ENCODE data around the gene SCAF8.
"Not testable (repeated sequence)": the region's sequence is repeated elsewhere in the genome, so short reads cannot be mapped to it uniquely, and the experiment has no call there.

The SCAF8 gene

GRCh38 chr6:154773610-154774089 lies 40.4 kb downstream of the SCAF8 start:
- in situ Hi-C loops (cut with HindIII; ENCODE audit: low sequenced_read_pairs) = no loop called here

GRCh38 chr6:154779157-154779556 lies 45.9 kb downstream of the SCAF8 start:
- in situ Hi-C loops (cut with HindIII; ENCODE audit: low sequenced_read_pairs) = not testable (repeated sequence)

GRCh38 chr6:154782193-154782592 lies 49.0 kb downstream of the SCAF8 start:
- in situ Hi-C loops (cut with HindIII; ENCODE audit: low sequenced_read_pairs) = no loop called here

GRCh38 chr6:154783229-154783628 lies 50.0 kb downstream of the SCAF8 start:
- in situ Hi-C loops (cut with HindIII; ENCODE audit: low sequenced_read_pairs) = no loop called here

- in situ Hi-C loops (cut with HindIII; ENCODE audit: low sequenced_read_pairs) = no loop called here
These were observed 51.9 kb downstream of the SCAF8 start for GRCh38 chr6:154785075-154785474.

GRCh38 chr6:154786144-154786868 lies 53.1 kb downstream of the SCAF8 start:
- in situ Hi-C loops (cut with HindIII; ENCODE audit: low sequenced_read_pairs) = no loop called here

- in situ Hi-C loops (cut with HindIII; ENCODE audit: low sequenced_read_pairs) = no loop called here
These were observed 58.5 kb downstream of the SCAF8 start for GRCh38 chr6:154791556-154792317.

GRCh38 chr6:154792325-154792724 lies 59.1 kb downstream of the SCAF8 start:
- in situ Hi-C loops (cut with HindIII; ENCODE audit: low sequenced_read_pairs) = no loop called here

- in situ Hi-C loops (cut with HindIII; ENCODE audit: low sequenced_read_pairs) = no loop called here
These were observed 59.5 kb downstream of the SCAF8 start for GRCh38 chr6:154792761-154793160.

- in situ Hi-C loops (cut with HindIII; ENCODE audit: low sequenced_read_pairs) = loop anchor here (5.0 kb wide), 1 partner anchor 36 kb away; no protein-coding TSS in a partner anchor
These were observed 63.3 kb downstream of the SCAF8 start for GRCh38 chr6:154796484-154796883.

- in situ Hi-C loops (cut with HindIII; ENCODE audit: low sequenced_read_pairs) = loop anchor here (5.0 kb wide), 1 partner anchor 34 kb away; no protein-coding TSS in a partner anchor
These were observed 64.6 kb downstream of the SCAF8 start for GRCh38 chr6:154797857-154798256.

GRCh38 chr6:154800338-154800737 lies 67.1 kb downstream of the SCAF8 start:
- in situ Hi-C loops (cut with HindIII; ENCODE audit: low sequenced_read_pairs) = no loop called here

- in situ Hi-C loops (cut with HindIII; ENCODE audit: low sequenced_read_pairs) = no loop called here
These were observed 72.2 kb downstream of the SCAF8 start for GRCh38 chr6:154805288-154805911.

- in situ Hi-C loops (cut with HindIII; ENCODE audit: low sequenced_read_pairs) = no loop called here
These were observed 73.6 kb downstream of the SCAF8 start for GRCh38 chr6:154806804-154807203.

- in situ Hi-C loops (cut with HindIII; ENCODE audit: low sequenced_read_pairs) = not testable (repeated sequence)
These were observed 78.4 kb downstream of the SCAF8 start for GRCh38 chr6:154811663-154812062.

- in situ Hi-C loops (cut with HindIII; ENCODE audit: low sequenced_read_pairs) = no loop called here
These were observed 80.8 kb downstream of the SCAF8 start for GRCh38 chr6:154814063-154814462.

GRCh38 chr6:154815938-154816820 lies 83.0 kb downstream of the SCAF8 start:
- in situ Hi-C loops (cut with HindIII; ENCODE audit: low sequenced_read_pairs) = no loop called here

- in situ Hi-C loops (cut with HindIII; ENCODE audit: low sequenced_read_pairs) = no loop called here
These were observed 87.9 kb downstream of the SCAF8 start for GRCh38 chr6:154821099-154821498.

- in situ Hi-C loops (cut with HindIII; ENCODE audit: low sequenced_read_pairs) = no loop called here
These were observed 88.4 kb downstream of the SCAF8 start for GRCh38 chr6:154821638-154822037.

- in situ Hi-C loops (cut with HindIII; ENCODE audit: low sequenced_read_pairs) = no loop called here
These were observed 89.8 kb downstream of the SCAF8 start for GRCh38 chr6:154822947-154823558.
